Activated CD4-positive, alpha-beta memory T cell treated with anti-CD3 and anti-CD28 coated beads, Interleukin-2, amount 10 ng/mL, durations not matched to agents 7 days and 5 days (primary cell): ENCODE data around the gene HAUS3. TPM values are rescaled to one million over a fixed set of nuclear protein-coding genes. Genes with fewer than 3 reads are reported as not detected.

Source experiments
- CTCF ChIA-PET: fragments of 350-600 bp; sonication (Branson Sonifier 250); formaldehyde crosslinking; loops from one replicate; lab custom pipeline; 2021; ENCODE audit warnings: antibody characterized with exemption, inconsistent platforms; lab: Charles Lee
- POLR2A ChIA-PET: fragments of 350-600 bp; sonication (Branson Sonifier 250); formaldehyde crosslinking; loops from one replicate; lab custom pipeline; 2021; ENCODE audit warnings: antibody characterized with exemption; lab: Charles Lee
- DNase-seq: peaks from one replicate; pipeline ENCODE4 v3.0.0-alpha.2; 2020
- H3K27ac Mint-ChIP-seq: one replicate; pipeline ENCODE4 v1.8.0; 2021; ENCODE audit warnings: mild to moderate bottlenecking, mixed read lengths
- H3K27me3 Mint-ChIP-seq: one replicate; pipeline ENCODE4 v1.8.0; 2021; ENCODE audit warnings: mixed read lengths
- H3K36me3 Mint-ChIP-seq: one replicate; pipeline ENCODE4 v1.8.0; 2021; ENCODE audit warnings: low read depth, mixed read lengths
- H3K4me1 Mint-ChIP-seq: one replicate; pipeline ENCODE4 v1.8.0; 2021; ENCODE audit warnings: mixed read lengths
- H3K4me3 Mint-ChIP-seq: one replicate; pipeline ENCODE4 v1.8.0; 2021; ENCODE audit warnings: mild to moderate bottlenecking, mixed read lengths
- H3K9me3 Mint-ChIP-seq: one replicate; pipeline ENCODE4 v1.8.0; 2021; ENCODE audit warnings: mixed read lengths
- total RNA-seq, 2 experiments: library from RNA; stranded (reverse); gene quantifications; one replicate each; pipeline ENCODE4 v1.2.3, GENCODE V29; 2021

The HAUS3 gene
- total RNA-seq, 2 experiments from 2014 or later = 27.1 to 27.4 TPM

GRCh38 chr4:2273657-2274319, 31.9 kb upstream of the HAUS3 start:
- ChIA-PET POLR2A (no interaction called here), CTCF (no interaction called here)
- Mint-ChIP-seq H3K27me3 (no peaks in the 10 kb centered on the region), H3K9me3 (no peaks in the 10 kb centered on the region), H3K4me3 (no peak overlapping the region), H3K4me1 (peaks cover 2% of the 10 kb centered on the region), H3K27ac (no peak overlapping the region), H3K36me3 (no peaks in the 10 kb centered on the region)
- no peak for DNase-seq

GRCh38 chr4:2273221-2273620, 31.3 kb upstream of the HAUS3 start:
- Mint-ChIP-seq H3K36me3 (no peaks in the 10 kb centered on the region), H3K27ac (no peak overlapping the region), H3K4me1 (peaks cover 2% of the 10 kb centered on the region), H3K4me3 (no peak overlapping the region), H3K9me3 (no peaks in the 10 kb centered on the region), H3K27me3 (no peaks in the 10 kb centered on the region)
- no peak for DNase-seq
- POLR2A ChIA-PET = no interaction called here
- CTCF ChIA-PET = no interaction called here

GRCh38 chr4:2272828-2273120, 30.9 kb upstream of the HAUS3 start:
- no peaks in the 10 kb centered on the region for H3K27me3 Mint-ChIP-seq
- H3K4me1 Mint-ChIP-seq = peaks cover 2% of the 10 kb centered on the region
- CTCF ChIA-PET = no interaction called here
- no peak for DNase-seq
- H3K36me3 Mint-ChIP-seq = no peaks in the 10 kb centered on the region
- POLR2A ChIA-PET = no interaction called here
- no peak overlapping the region for H3K27ac Mint-ChIP-seq
- no peaks in the 10 kb centered on the region for H3K9me3 Mint-ChIP-seq
- no peak overlapping the region for H3K4me3 Mint-ChIP-seq

DNA sequence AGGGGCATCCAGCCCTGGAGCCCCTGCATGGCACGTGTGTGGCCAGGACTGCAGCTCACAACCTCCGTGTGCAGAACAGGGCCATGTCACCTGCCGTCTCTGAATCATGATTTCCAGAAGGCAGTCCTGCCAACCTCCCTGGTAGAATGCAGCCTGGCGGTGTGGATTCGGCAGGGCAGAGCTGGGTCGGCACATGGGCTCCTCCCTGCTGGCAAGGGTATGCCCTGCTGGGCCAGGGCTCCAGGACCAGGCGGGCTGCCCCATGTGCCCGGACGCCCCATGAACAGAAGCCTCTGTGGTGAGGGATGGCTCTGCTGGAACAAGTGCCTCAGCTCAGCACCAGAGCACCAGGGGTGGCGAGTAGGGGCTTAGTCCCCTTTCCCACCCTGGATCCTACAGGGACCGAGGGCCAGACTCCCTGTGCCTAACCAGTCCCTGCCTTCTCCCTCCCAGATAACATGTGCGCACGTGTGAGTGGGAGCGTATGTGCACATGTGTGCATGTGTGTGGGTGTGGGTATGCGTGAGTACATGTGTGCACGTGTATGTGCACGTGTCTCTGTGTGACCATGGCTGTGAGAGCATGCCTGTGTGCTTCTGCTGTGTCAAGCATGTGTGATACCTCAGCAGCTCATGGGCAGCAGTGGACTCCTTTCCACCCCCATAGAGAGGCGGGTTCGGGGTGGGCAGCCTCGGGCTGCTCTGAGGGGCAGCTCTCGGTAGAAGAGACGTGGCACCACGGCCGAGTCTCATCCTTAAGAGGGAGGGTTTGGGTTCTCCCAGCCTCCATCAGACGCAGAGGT, 30.3 kb upstream of the HAUS3 start:
- no peaks in the 10 kb centered on the region for H3K27me3 Mint-ChIP-seq
- POLR2A ChIA-PET = no interaction called here
- CTCF ChIA-PET = no interaction called here
- H3K4me3 Mint-ChIP-seq = no peak overlapping the region
- H3K4me1 Mint-ChIP-seq = peaks cover 2% of the 10 kb centered on the region
- H3K27ac Mint-ChIP-seq = no peak overlapping the region
- DNase-seq = no peak
- no peaks in the 10 kb centered on the region for H3K36me3 Mint-ChIP-seq
- H3K9me3 Mint-ChIP-seq = no peaks in the 10 kb centered on the region

DNA sequence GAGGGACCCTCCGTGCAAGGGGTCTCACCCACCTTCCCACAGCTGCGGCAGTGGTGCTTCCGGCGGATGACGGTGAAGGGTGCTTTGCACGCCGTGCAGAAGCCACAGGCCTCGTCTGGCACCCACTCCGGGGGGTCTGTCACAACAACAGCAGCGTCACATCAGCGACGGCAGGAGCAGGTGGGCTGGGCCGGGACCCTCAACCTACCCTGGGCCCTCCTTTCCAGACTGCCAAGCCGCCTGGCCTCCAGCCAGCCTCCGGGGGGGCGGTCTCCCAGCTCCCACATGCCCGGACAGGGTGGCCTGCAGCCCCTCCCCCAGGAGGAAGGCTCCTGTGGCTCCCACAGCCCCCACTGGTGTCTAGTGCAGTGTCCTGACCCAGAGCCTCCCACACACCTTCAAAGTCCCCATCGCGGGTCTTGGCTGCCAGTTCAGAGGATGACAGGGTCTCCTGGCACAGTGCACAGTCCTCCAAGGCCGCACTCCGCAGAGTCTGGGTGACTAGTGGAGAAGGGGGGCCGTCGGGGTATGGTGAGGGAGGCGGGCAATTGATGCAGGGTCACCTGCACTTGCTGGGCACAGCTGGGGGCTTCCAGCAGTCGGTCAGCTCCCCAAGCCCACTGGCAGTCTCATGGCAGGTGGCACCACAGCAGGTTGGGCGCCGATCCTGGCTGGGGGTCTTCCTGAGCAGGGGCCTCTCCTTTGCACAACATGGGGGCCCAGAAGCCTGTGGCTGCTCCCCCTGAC, 29.5 kb upstream of the HAUS3 start:
- POLR2A ChIA-PET = no interaction called here
- DNase-seq = no peak
- H3K9me3 Mint-ChIP-seq = no peaks in the 10 kb centered on the region
- H3K4me1 Mint-ChIP-seq = peaks cover 2% of the 10 kb centered on the region
- no peaks in the 10 kb centered on the region for H3K27me3 Mint-ChIP-seq
- H3K27ac Mint-ChIP-seq = no peak overlapping the region
- H3K36me3 Mint-ChIP-seq = no peaks in the 10 kb centered on the region
- CTCF ChIA-PET = no interaction called here
- no peak overlapping the region for H3K4me3 Mint-ChIP-seq

GRCh38 chr4:2270341-2271165, 28.6 kb upstream of the HAUS3 start:
- H3K4me1 Mint-ChIP-seq = peaks cover 2% of the 10 kb centered on the region
- H3K9me3 Mint-ChIP-seq = no peaks in the 10 kb centered on the region
- H3K4me3 Mint-ChIP-seq = no peak overlapping the region
- no peak for DNase-seq
- ChIA-PET CTCF (no interaction called here), POLR2A (no interaction called here)
- H3K36me3 Mint-ChIP-seq = no peaks in the 10 kb centered on the region
- no peak overlapping the region for H3K27ac Mint-ChIP-seq
- no peaks in the 10 kb centered on the region for H3K27me3 Mint-ChIP-seq

DNA sequence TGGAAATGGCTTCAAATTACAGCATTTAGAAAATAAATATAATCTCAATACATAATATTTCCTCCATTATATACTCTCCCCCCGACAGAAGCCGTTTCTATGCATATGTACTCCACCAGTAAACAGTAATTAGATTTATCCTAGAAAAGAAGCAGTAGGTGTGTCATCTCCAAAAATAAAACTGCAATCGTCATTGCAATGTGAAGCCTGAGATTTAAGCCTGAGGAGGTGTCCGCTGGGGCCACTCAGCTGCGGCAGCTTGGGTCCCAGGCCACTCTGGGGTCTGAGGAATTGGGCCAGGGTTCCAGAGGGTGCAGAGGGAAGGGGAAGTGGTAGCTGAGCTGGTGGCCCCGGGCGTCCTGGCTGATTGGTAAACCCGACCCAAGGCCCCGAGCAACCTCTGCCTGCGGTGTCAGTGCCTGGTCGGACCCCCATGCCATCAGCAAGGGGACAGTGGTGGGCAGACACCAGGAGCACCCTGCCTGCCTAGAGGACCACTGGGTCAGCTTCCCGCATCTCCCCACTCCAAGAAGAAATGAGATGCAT, 27.8 kb upstream of the HAUS3 start:
- H3K27me3 Mint-ChIP-seq = no peaks in the 10 kb centered on the region
- no peak overlapping the region for H3K27ac Mint-ChIP-seq
- POLR2A ChIA-PET = no interaction called here
- H3K36me3 Mint-ChIP-seq = no peaks in the 10 kb centered on the region
- CTCF ChIA-PET = no interaction called here
- H3K4me1 Mint-ChIP-seq = peaks cover 2% of the 10 kb centered on the region
- DNase-seq = no peak
- no peaks in the 10 kb centered on the region for H3K9me3 Mint-ChIP-seq
- H3K4me3 Mint-ChIP-seq = no peak overlapping the region

- DNase-seq = no peak
- Mint-ChIP-seq H3K27ac (no peak overlapping the region), H3K9me3 (no peaks in the 10 kb centered on the region), H3K4me3 (no peak overlapping the region), H3K36me3 (no peaks in the 10 kb centered on the region), H3K27me3 (no peaks in the 10 kb centered on the region), H3K4me1 (peaks cover 2% of the 10 kb centered on the region)
- POLR2A ChIA-PET = no interaction called here
- CTCF ChIA-PET = no interaction called here
Observed at GRCh38 chr4:2269206-2269531, 27.2 kb upstream of the HAUS3 start.

DNA sequence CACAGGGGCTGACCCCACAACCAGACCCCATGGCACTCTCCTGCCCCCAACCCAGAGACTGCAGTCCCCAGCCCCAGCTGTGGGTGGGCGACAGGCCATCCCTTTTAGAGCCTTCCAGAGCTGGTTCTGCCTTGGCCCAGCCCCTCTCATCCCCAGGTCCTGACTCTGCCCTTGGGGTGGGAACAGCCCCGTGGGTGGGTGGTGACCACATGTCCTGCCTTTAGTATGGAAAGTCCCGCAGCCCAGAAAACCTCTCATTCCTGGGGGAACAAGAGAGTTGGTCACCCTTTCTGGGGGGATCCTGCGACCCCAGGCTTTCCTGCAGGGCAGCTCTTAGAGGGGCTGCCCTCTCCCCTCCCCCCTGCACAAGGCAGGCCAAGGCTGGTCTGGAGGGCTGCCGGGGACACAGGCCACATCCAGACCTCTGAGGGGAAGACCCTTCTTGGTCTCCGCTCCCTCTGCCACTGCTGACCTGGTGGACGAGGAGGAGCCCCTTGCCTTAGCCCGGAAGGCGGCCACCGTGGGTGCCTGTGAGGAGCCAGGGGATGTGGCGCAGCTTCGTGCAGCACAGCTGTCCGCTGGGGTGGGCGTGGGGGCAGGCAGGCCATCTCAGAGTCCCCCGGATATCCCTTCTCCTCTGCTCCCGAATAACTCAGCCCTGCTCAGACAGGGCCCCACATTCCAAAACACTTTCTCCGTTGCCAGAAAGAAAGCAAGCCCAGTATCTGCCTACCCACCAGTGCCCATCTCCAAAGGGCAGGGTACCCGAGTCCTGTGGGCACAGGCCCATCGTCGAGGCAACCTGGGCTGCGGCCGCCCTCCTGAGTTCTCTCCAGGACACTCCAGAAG, 26.7 kb upstream of the HAUS3 start:
- Mint-ChIP-seq H3K27ac (no peak overlapping the region), H3K9me3 (no peaks in the 10 kb centered on the region), H3K4me1 (peaks cover 2% of the 10 kb centered on the region), H3K4me3 (no peak overlapping the region), H3K36me3 (no peaks in the 10 kb centered on the region), H3K27me3 (no peaks in the 10 kb centered on the region)
- POLR2A ChIA-PET = no interaction called here
- CTCF ChIA-PET = no interaction called here
- no peak for DNase-seq

- Mint-ChIP-seq H3K36me3 (no peaks in the 10 kb centered on the region), H3K27ac (no peak overlapping the region), H3K4me1 (peaks cover 6% of the 10 kb centered on the region), H3K27me3 (no peaks in the 10 kb centered on the region), H3K4me3 (no peak overlapping the region), H3K9me3 (no peaks in the 10 kb centered on the region)
- ChIA-PET CTCF (no interaction called here), POLR2A (interaction anchor here (1.3 kb wide), 1 partner anchor 14 kb away, joined by 3 read pairs; no protein-coding TSS in a partner anchor)
- no peak for DNase-seq
Observed at GRCh38 chr4:2267841-2268240, 25.9 kb upstream of the HAUS3 start.

DNA sequence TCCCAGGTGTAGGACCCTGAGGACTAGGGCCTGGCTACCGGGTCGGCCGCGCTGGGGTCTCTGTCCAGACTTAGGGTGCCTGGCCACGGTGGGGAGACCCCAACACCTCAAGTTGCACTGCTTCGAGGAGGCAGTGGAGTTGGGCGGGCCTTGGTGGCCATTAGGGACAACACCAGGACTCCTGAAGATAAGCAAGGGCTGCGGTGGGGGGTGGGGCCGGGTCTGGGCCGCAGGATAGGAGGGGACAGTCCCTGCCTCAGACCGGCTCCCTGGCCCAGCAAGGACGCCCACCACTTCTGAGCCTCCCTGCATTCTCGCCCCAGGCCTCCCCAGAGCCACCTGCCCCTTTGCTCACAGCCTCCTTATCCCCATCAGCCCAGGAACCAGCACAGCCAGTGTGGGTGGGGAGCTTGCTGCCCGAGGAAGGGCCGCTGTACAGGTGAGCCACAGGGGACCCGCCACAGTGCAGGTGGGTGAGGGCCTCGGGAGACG, 25.4 kb upstream of the HAUS3 start:
- peaks cover 4% of the 10 kb centered on the region for H3K4me1 Mint-ChIP-seq
- POLR2A ChIA-PET = interaction anchor here (1.3 kb wide), 1 partner anchor 14 kb away, joined by 3 read pairs; no protein-coding TSS in a partner anchor
- DNase-seq = no peak
- H3K36me3 Mint-ChIP-seq = no peaks in the 10 kb centered on the region
- CTCF ChIA-PET = interaction anchor here (0.5 kb wide), 1 partner anchor 10 kb away, joined by 3 read pairs; no protein-coding TSS in a partner anchor
- H3K4me3 Mint-ChIP-seq = no peak overlapping the region
- H3K27ac Mint-ChIP-seq = no peak overlapping the region
- H3K27me3 Mint-ChIP-seq = no peaks in the 10 kb centered on the region
- H3K9me3 Mint-ChIP-seq = no peaks in the 10 kb centered on the region

DNA sequence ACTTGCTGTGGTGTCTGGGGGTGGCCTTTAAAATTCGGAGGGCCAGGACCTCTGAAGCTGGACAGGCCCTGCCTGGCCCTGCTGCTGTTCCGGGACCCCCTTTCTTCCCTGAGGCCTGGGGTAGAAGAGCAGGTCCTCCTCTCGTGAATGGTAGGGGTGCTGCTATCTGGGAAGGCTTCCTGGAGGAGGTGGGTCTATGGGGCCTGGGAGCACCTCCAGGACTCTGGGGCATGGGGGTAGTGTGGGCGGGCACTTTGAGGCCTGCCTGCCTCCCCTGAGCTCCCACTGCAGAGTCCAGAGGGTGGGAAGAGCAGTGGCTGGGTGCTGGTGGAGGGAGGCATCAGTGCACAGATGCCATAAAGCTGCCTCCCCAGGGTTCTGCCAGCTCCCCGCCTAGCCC, 24.9 kb upstream of the HAUS3 start:
- no peak for DNase-seq
- ChIA-PET POLR2A (interaction anchor here (1.3 kb wide), 1 partner anchor 15 kb away, joined by 3 read pairs; no protein-coding TSS in a partner anchor), CTCF (interaction anchor here (0.5 kb wide), 1 partner anchor 11 kb away, joined by 3 read pairs; no protein-coding TSS in a partner anchor)

More for the DNA sequence above, 24.9 kb upstream of the HAUS3 start:
- Mint-ChIP-seq H3K36me3 (no peaks in the 10 kb centered on the region), H3K27ac (no peak overlapping the region), H3K4me3 (no peak overlapping the region), H3K27me3 (no peaks in the 10 kb centered on the region), H3K4me1 (peaks cover 4% of the 10 kb centered on the region), H3K9me3 (no peaks in the 10 kb centered on the region)
